K562 (cell line): Measurements from ENCODE around the gene FCAMR. TPM values are rescaled to one million over a fixed set of nuclear protein-coding genes. Genes with fewer than 3 reads are reported as not detected.

Source experiments
- KLF16 ChIP-seq: IDR thresholded peaks from 2 replicates; pipeline ENCODE4 v1.6.1; 2016; ENCODE audit warnings: antibody characterized with exemption
- MAFK ChIP-seq: IDR thresholded peaks from 2 replicates; pipeline ENCODE4 v1.6.1; 2011; ENCODE audit warnings: low read length, improper control_type of control experiment
- REST ChIP-seq, 2 experiments: fragments of 450-650 bp; formaldehyde crosslinking in 1 of 2; IDR thresholded peaks; 2 replicates each; pipeline versions ENCODE4 v1.4.0 to v1.6.1; 2014 to 2020; ENCODE audit warnings: mild to moderate bottlenecking in 2 of 2, borderline replicate concordance in 1 of 2, low read depth in 1 of 2
- SRF ChIP-seq, 2 experiments: fragments of 250-450, 450-650 bp in 1 of 2; sonication (Bioruptor Pico) in 1 of 2; sonication (generic) in 1 of 2; formaldehyde crosslinking; IDR thresholded peaks; 2 replicates each; pipeline versions ENCODE4 v1.5.0 to v1.5.1; 2020 to 2022; ENCODE audit warnings: mild to moderate bottlenecking in 1 of 2, missing genetic modification reagents in 1 of 2
- YY1 ChIP-seq, 3 experiments: IDR thresholded peaks; 2 replicates each; pipeline ENCODE4 v1.6.1; 2011; ENCODE audit warnings: low read length in 2 of 3, mild to moderate bottlenecking in 2 of 3, moderate library complexity in 2 of 3, borderline replicate concordance in 1 of 3, control low read depth in 1 of 3, low read depth in 1 of 3; ENCODE audit not compliant: insufficient read depth in 3 of 3, insufficient replicate concordance in 2 of 3, control insufficient read depth in 1 of 3, insufficient read length in 1 of 3; ENCODE audit errors: extremely low read depth in 1 of 3
- ZNF583 ChIP-seq: fragments of 250-450 bp; sonication (Bioruptor Pico); IDR thresholded peaks from 2 replicates; pipeline ENCODE4 v1.4.0; 2020
- polyA plus RNA-seq, 8 experiments: library from polyadenylated mRNA; depleted of rRNA in 4 of 8; stranded (reverse) in 5 of 8; unstranded in 3 of 8; fragments of >200 nt; fragmentation: Nextera tagmentation in 2 of 8; fragmentation: Illumina TruSeq in 1 of 8; extraction: Ambion mirVana in 2 of 8; extraction: Trizol in 1 of 8; gene quantifications; 2 replicates each; pipeline versions ENCODE4 v1.2.1 to v1.2.3, GENCODE V29; 2011 to 2014; ENCODE audit warnings: inconsistent platforms in 1 of 8, missing spikeins in 1 of 8
- total RNA-seq, 7 experiments: library from RNA; depleted of rRNA in 6 of 7; stranded (reverse); fragments of >200 nt in 6 of 7; fragmentation: Illumina TruSeq in 2 of 7; extraction: Trizol in 2 of 7; gene quantifications; 2 replicates each; pipeline versions ENCODE4 v1.2.1 to v1.2.3, GENCODE V29; 2011 to 2021; ENCODE audit warnings: low replicate concordance in 1 of 7

FCAMR gene
- total and polyA plus RNA-seq, 9 of the 15 experiments (the other 6 are each of a cell fraction or from before 2014, with no cell fraction given), result not detected

DNA sequence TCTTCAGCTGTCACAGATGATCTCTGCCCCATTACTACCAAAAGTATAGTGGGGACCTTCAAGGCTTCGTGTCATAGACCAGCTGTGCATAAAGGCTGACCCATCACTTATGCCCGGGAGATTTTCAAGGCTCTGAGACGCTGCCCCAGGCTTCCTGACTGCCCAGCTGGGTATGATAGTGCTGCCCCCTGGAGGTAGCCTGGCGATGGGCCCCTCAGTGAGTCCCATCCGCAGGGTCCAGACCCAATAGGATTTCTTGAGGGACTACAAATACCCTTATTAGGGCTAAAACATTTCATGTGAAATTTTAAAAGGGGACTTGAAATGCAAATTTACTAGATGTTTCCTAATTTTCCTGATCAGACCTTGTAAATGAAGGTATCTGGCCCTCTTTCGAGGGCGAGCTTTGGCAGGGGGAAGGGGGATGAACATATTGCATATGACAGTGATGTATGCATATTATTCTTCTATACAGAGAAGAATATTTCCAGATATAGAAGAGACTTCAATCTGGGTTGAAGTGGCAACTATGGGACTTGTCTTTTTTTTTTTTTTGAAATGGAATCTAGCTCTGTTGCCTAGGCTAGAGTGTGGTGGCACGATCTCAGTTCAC is 36.8 kb downstream of the FCAMR start (continued):
- TF ChIP-seq YY1 (IDR thresholded peaks at IDR 0.05; ENCODE audit: borderline replicate concordance in 1 of 3, control insufficient read depth in 1 of 3, extremely low read depth in 1 of 3, insufficient read depth in 3 of 3, insufficient read length in 1 of 3, insufficient replicate concordance in 2 of 3, low read depth in 1 of 3, low read length in 2 of 3) (peak in 1 of 3 experiments; percentile 16), KLF16 (0 out of 2 replicates have a peak, but pooled peaks have one; percentile 55), MAFK (0 out of 2 replicates have a peak, but pooled peaks have one; percentile 7), ZNF583 (no peak), REST (IDR thresholded peaks at IDR 0.05; ENCODE audit: borderline replicate concordance) (peak; percentile 13; the same call in 1 of the 2 replicates), REST (CRISPR knock-in tag; IDR thresholded peaks at IDR 0.05; ENCODE audit: low read depth) (no peak), SRF (CRISPR knock-in tag; IDR thresholded peaks at IDR 0.05) (0 out of 4 replicates have a peak, but pooled peaks of 1 of the 2 experiments have one; percentile 15)
